Gastrocnemius medialis (tissue), 4 donors: ENCODE measurements around the gene C2orf92. TPM values are rescaled to one million over a fixed set of nuclear protein-coding genes. Genes with fewer than 3 reads are reported as not detected.

Experiments used
- ATAC-seq, 2 donors: fragments of 150-250 bp; one replicate each; pipeline ENCODE4 v1.9.1; 2016
- DNase-seq, 2 donors: peaks; one replicate each; pipeline ENCODE4 v3.0.0-alpha.2; 2019
- H3K27ac ChIP-seq, 4 donors: fragments of 200-600 bp; sonication (generic); 1 replicate in 1 of 4; 2 replicates in 3 of 4; pipeline ENCODE4 v1.5.1; 2016 to 2018; ENCODE audit warnings: mild to moderate bottlenecking in 2 of 4, moderate library complexity in 1 of 4
- H3K27me3 ChIP-seq, 3 donors: fragments of 200-600 bp; sonication (generic) in 2 of 3; 1 replicate in 1 of 3; 2 replicates in 2 of 3; pipeline versions ENCODE4 v1.5.1 to v1.6.0; 2016 to 2019; ENCODE audit warnings: mild to moderate bottlenecking in 1 of 3, moderate library complexity in 1 of 3
- H3K36me3 ChIP-seq, 2 donors: fragments of 200-600 bp; sonication (generic) in 1 of 2; one replicate each; pipeline ENCODE4 v1.5.1; 2017 to 2018
- H3K4me1 ChIP-seq, 2 donors: fragments of 200-600 bp; sonication (generic) in 1 of 2; one replicate each; pipeline ENCODE4 v1.5.1; 2016 to 2017; ENCODE audit warnings: mild to moderate bottlenecking in 2 of 2
- H3K4me3 ChIP-seq, 4 donors: fragments of 200-600 bp; sonication (generic) in 3 of 4; 1 replicate in 1 of 4; 2 replicates in 3 of 4; pipeline ENCODE4 v1.5.1; 2016 to 2019; ENCODE audit warnings: mild to moderate bottlenecking in 2 of 4
- H3K9me3 ChIP-seq, 3 donors: fragments of 200-600 bp; sonication (generic) in 2 of 3; 1 replicate in 1 of 3; 2 replicates in 2 of 3; pipeline ENCODE4 v1.5.1; 2016 to 2019
- POLR2A ChIP-seq, 2 donors: fragments of 450-650 bp; IDR thresholded peaks; one replicate each; pipeline ENCODE4 v1.6.1; 2017; ENCODE audit warnings: antibody characterized with exemption in 2 of 2, mild to moderate bottlenecking in 2 of 2, moderate library complexity in 2 of 2
- in situ Hi-C, 4 donors: fragments of 200-750 bp; cut with MboI; loops; one replicate each; pipeline versions ENCODE4 v1.15.0 to v1.8.0; 2017; ENCODE audit warnings: low sequenced_read_pairs in 4 of 4
- intact Hi-C: fragments of 100-400 bp; cut with DNase I; formaldehyde crosslinking; loops from one replicate; pipeline ENCODE4 v1.15.1; 2023; ENCODE audit warnings: low total_unique reads
- total RNA-seq, 4 donors: library from RNA; depleted of rRNA; stranded (reverse); fragments of >200 nt; gene quantifications; one replicate each; pipeline versions ENCODE4 v1.1.0 to v1.2.3, GENCODE V29; 2016
- TF ChIP-seq, protein P1 (sequence below), 5 experiments: fragments of 450-650 bp in 3 of 5; fragments of 200-600 bp in 2 of 5; sonication (generic) in 2 of 5; IDR thresholded peaks in 4 of 5; conservative IDR thresholded peaks in 1 of 5; 1 replicate in 4 of 5; 2 replicates in 1 of 5; pipeline ENCODE4 v1.5.1; 2016 to 2019; ENCODE audit warnings: antibody characterized with exemption in 5 of 5, mild to moderate bottlenecking in 3 of 5, moderate library complexity in 3 of 5

Gene C2orf92
- total RNA-seq, 4 donors from 2014 or later = 0.85 to 4.2 TPM; not detected in 2

GRCh38 chr2:97704989-97705388, 35.5 kb downstream of the C2orf92 start:
- Histone ChIP-seq H3K4me1 (no peaks in the 10 kb centered on the region), H3K4me3 (no peak overlapping the region), H3K27ac (no peak overlapping the region), H3K9me3 (no peaks in the 10 kb centered on the region), H3K36me3 (no peaks in the 10 kb centered on the region), H3K27me3 (no peaks in the 10 kb centered on the region)
- in situ Hi-C loops = no loop called here
- TF ChIP-seq, protein P1, sequence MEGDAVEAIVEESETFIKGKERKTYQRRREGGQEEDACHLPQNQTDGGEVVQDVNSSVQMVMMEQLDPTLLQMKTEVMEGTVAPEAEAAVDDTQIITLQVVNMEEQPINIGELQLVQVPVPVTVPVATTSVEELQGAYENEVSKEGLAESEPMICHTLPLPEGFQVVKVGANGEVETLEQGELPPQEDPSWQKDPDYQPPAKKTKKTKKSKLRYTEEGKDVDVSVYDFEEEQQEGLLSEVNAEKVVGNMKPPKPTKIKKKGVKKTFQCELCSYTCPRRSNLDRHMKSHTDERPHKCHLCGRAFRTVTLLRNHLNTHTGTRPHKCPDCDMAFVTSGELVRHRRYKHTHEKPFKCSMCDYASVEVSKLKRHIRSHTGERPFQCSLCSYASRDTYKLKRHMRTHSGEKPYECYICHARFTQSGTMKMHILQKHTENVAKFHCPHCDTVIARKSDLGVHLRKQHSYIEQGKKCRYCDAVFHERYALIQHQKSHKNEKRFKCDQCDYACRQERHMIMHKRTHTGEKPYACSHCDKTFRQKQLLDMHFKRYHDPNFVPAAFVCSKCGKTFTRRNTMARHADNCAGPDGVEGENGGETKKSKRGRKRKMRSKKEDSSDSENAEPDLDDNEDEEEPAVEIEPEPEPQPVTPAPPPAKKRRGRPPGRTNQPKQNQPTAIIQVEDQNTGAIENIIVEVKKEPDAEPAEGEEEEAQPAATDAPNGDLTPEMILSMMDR (IDR thresholded peaks at IDR 0.05 in 4 of 5, conservative IDR thresholded peaks at IDR 0.05 in 1 of 5) = no peak
- intact Hi-C loops = no loop called here
- ATAC-seq (no peak), DNase-seq (no peak)

DNA sequence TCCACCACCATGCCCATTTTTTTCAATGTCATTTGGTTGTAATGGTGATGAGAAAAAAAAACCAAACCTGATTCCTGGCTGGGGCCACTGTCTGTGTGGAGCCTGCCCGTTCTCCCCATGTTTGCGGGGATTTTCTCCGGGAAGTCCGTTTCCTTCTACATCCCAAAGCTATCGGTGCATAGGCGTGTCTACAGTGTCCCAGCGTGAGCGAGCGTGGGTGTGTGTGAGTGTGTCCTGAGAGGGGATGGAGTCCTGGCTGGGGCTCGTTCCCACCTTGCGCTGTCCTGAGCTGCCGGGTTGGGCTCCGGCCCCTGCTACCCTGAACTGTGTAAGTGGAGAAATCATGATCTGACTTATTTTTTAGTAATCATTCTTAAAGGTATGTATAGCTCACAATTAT, 36.6 kb downstream of the C2orf92 start:
- H3K36me3 ChIP-seq = no peaks in the 10 kb centered on the region
- no peak overlapping the region for H3K27ac ChIP-seq
- H3K27me3 ChIP-seq = no peaks in the 10 kb centered on the region
- H3K9me3 ChIP-seq = no peaks in the 10 kb centered on the region
- TF ChIP-seq, protein P1 (IDR thresholded peaks at IDR 0.05 in 4 of 5, conservative IDR thresholded peaks at IDR 0.05 in 1 of 5) = no peak
- no peak for TF ChIP-seq POLR2A (IDR thresholded peaks at IDR 0.05)
- no peak for DNase-seq
- intact Hi-C loops = no loop called here
- no peak overlapping the region for H3K4me3 ChIP-seq
- ATAC-seq = no peak
- H3K4me1 ChIP-seq = no peaks in the 10 kb centered on the region
- in situ Hi-C loops = no loop called here

GRCh38 chr2:97706708-97707345, 37.3 kb downstream of the C2orf92 start:
- no peaks in the 10 kb centered on the region for H3K27me3 ChIP-seq
- H3K4me1 ChIP-seq = no peaks in the 10 kb centered on the region
- intact Hi-C loops = no loop called here
- TF ChIP-seq, protein P1 (IDR thresholded peaks at IDR 0.05 in 4 of 5, conservative IDR thresholded peaks at IDR 0.05 in 1 of 5) = no peak
- no peak for TF ChIP-seq POLR2A (IDR thresholded peaks at IDR 0.05)
- no peak for ATAC-seq
- H3K9me3 ChIP-seq = no peaks in the 10 kb centered on the region
- in situ Hi-C loops = no loop called here
- no peak for DNase-seq
- H3K36me3 ChIP-seq = no peaks in the 10 kb centered on the region
- no peak overlapping the region for H3K27ac ChIP-seq
- H3K4me3 ChIP-seq = no peak overlapping the region

GRCh38 chr2:97707362-97708047, 38.0 kb downstream of the C2orf92 start:
- no peak for ATAC-seq
- no peak overlapping the region for H3K27ac ChIP-seq
- in situ Hi-C loops = no loop called here

More at GRCh38 chr2:97707362-97708047, 38.0 kb downstream of the C2orf92 start:
- no peaks in the 10 kb centered on the region for H3K27me3 ChIP-seq
- H3K9me3 ChIP-seq = no peaks in the 10 kb centered on the region
- no peak overlapping the region for H3K4me3 ChIP-seq
- no peak for DNase-seq
- H3K36me3 ChIP-seq = no peaks in the 10 kb centered on the region
- no peaks in the 10 kb centered on the region for H3K4me1 ChIP-seq
- intact Hi-C loops = no loop called here
- TF ChIP-seq, protein P1 (IDR thresholded peaks at IDR 0.05 in 4 of 5, conservative IDR thresholded peaks at IDR 0.05 in 1 of 5) = no peak
- no peak for TF ChIP-seq POLR2A (IDR thresholded peaks at IDR 0.05)
